GM21367 (cell line): ENCODE data around the gene JAG1.

Experiments used
- ATAC-seq: cut with Tn5 transposase; IDR thresholded peaks from one replicate; pipeline ENCODE4 v1.9.1; 2021; ENCODE audit not compliant: unreplicated experiment

Gene JAG1

DNA sequence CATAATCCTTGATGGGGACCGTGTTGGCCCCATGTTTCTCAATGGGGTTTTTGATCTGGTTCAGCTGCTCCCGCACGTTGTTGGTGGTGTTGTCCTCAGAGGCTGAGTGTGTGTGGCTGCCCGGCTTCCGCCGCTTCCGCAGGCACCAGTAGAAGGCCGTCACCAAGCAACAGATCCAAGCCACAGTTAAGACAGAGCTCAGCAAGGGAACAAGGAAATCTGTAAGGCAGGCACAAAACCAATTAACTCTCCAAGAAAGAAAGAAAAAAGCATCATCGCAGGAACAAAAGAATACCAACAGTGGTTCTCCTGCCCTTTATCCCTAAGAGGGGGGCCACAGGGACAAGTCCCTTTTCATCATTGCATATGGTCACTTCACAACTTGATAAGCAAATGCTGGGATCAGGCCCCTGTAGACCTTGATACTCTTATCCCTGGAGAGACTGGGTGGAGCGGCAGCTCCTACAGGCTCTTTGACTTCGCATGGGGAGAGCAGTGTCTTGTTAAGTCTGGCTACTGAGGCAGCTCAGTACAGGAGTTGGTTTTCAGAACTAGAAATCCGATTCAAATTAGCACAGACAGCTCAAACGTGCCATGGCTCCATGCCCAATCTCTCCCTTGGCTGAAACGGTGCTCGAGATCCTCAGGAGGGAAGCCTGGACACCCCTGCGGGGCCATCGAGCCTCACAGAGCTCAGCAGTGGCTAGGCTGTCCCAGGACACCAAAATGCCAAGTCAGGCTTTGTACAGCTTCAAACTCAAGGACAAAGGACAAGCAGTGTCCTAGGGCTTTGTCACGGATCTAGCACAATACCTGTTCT is 33.9 kb downstream of the JAG1 start:
- no peak for ATAC-seq

- no peak for ATAC-seq
Measured at GRCh38 chr20:10639077-10639736, 34.6 kb downstream of the JAG1 start.

- no peak for ATAC-seq
Measured at GRCh38 chr20:10637563-10637962, 36.2 kb downstream of the JAG1 start.

- ATAC-seq, result no peak
Measured at GRCh38 chr20:10637031-10637559, 36.7 kb downstream of the JAG1 start.

DNA sequence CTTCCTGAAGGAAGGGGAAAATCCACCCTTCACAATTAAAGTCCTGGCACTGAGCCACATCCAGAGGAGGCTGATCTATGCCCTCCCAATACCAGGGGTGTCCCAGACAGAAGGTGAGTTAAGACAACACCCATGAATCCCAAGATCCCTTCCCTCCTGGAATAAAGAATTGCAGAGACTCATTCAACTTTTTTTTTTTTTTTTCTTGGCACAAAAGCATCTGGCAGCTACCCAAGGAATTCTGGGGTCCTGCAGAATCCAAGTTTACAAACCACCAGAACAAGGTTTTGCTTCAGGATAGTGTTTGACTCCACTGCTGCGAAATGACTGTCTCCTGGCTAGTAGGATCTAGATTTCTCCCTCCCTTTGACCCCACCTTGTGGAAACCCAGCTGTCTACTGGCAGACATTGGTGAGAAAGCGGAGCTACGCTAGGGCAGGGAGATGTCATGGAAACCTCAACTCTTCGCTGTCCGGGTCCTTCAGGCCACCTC is 37.4 kb downstream of the JAG1 start:
- ATAC-seq, result no peak

- ATAC-seq, result no peak
Measured at GRCh38 chr20:10635476-10636208, 38.2 kb downstream of the JAG1 start.

DNA sequence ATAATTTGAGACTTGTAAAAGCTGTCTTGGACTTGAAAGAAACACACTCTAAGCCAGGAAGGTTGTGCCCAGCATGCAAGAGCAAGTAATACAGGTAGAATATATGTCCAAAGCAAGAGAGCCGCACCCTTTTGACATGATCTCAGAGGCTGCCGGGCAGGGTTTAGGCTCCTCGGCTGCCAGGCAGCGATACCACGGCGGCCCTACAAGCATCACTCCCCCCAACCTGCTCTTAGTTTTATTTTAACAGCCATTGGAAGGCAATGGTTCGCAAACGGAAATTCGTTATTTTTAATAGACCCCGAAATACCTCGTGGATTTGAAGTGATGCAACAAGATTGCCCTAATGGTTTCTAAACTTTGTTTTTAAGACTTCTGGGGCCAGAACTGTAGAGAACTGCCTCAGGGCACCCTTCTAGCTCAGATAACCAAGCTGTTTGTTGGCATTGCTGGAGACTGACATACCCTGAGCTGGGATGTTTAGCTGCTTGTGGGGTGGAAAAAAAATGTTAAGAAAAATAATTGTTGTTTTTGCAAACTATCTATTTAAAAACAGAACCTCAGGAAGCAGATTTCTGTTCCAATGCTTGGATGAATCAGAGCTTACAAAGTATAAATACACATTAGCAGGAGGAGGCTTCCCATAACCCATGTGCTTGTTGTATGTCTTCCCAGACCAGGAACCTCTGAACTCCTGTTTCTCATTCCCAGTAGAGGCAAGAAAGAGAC is 39.0 kb downstream of the JAG1 start:
- ATAC-seq, result no peak

GRCh38 chr20:10634211-10634610 is 39.6 kb downstream of the JAG1 start:
- ATAC-seq, result no peak

- no peak for ATAC-seq
Measured at GRCh38 chr20:10633718-10634117, 40.1 kb downstream of the JAG1 start.

GRCh38 chr20:10632721-10633509 is 40.9 kb downstream of the JAG1 start:
- ATAC-seq, result no peak

DNA sequence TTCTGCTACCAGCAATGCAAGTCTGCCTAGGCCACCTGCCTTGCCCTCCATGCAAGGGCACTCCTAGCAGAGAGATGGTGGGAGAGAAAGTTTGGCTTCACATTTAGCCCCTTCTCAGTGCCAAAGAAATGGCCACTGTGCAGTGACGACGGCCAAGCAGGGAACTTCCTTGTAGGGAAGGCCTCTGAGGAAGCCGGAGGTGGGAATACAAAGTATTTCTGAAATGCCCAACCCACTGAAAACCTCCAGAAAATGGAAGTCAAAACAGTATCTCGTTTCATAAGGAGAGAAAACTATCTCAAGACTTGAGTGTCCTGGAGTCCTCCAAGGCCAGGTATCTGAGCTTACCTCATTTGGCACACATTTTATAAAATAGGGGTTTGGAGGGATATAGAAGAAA is 42.7 kb downstream of the JAG1 start:
- no peak for ATAC-seq

DNA sequence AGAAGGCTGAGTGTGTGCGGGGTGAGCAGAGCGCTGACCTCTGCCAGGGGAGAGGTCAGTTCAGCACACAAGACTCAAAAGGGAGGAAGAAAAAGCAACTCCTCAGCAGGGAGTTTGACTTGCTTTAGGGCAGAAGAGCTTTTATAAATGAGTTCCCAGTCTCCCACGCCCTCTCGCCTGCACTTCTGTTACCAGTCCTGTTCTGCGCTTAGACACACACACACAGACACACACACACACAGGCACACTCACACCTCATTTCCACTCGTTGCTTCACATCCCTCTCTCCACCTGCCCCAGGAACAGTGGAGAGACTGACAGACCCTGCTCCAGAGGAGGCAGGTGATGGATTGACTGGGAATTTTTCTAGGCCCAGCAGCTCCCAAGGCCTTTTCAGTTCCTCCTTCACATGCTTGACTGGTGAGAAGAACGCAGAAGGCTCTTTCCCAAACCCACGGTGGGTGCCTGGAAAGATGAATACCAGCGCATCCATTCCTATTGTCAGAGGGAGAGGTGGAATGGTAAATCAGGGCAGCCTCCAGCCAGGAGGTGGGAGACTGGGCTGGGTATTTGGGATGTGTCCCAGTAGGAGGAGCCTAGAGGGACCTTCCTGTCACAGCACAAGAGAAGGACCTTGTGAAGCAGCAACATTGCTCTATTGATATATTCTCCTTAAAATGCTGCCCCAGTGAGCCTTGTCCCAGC is 43.7 kb downstream of the JAG1 start:
- ATAC-seq, result no peak

DNA sequence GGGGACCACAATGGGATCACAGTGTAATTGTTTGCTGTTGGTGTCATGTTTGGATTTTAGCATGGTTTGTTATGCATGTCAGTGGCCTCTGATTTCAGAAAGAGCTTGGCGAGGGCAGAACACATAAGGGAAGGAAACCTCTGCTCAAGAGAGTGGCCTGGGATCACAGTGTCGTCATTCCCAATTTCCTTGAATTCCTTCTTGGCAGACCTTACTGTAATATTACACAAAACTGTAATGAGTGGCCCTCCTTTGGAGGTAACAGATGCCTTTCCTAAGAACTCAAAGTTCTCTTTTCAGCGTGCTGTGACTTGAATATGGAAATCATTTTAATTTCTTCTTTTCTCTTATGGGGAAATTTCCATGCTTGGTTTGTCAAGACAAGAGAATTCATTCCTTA is 46.9 kb downstream of the JAG1 start:
- no peak for ATAC-seq

GRCh38 chr20:10625641-10626040 is 48.2 kb downstream of the JAG1 start:
- no peak for ATAC-seq

GRCh38 chr20:10622657-10623418 is 51.0 kb downstream of the JAG1 start:
- ATAC-seq, result no peak

DNA sequence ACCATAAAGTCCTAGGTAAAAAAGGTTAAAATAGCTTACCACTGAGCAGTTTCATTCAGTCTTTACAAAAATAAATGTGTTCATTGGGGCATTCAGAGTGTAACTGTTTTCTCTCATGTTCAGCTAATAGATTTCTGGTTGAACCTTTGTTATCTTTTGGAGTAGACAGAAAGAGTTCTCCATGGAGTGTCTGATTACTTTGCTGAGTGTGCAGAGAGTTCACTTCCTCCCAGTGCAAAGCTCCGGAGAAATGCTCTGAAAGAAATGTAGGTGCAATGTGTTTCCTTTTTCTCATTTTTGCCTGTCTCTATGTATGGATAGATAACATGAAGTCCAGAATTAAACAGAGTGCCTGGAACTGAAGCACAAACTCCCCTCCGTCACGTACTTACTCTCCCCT is 52.6 kb downstream of the JAG1 start:
- no peak for ATAC-seq

DNA sequence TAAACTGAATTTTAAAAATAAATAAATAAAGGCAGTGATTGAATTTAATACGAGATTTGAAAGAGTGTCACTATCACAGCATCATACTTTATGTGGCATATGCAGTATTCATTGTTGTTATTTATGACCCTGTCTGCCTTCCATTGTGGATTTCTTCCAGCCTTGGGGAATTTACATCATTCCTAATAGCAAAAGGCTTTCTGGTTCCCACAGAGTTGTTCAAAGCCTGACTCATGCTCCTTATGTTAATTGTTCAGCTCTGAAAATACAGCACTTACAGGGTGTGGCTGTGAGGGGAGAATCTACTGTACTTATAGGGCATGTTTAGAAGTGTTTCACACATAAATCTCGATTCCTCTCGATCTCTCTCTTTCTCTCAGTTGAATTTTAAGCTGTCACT is 54.4 kb downstream of the JAG1 start:
- ATAC-seq, result no peak

DNA sequence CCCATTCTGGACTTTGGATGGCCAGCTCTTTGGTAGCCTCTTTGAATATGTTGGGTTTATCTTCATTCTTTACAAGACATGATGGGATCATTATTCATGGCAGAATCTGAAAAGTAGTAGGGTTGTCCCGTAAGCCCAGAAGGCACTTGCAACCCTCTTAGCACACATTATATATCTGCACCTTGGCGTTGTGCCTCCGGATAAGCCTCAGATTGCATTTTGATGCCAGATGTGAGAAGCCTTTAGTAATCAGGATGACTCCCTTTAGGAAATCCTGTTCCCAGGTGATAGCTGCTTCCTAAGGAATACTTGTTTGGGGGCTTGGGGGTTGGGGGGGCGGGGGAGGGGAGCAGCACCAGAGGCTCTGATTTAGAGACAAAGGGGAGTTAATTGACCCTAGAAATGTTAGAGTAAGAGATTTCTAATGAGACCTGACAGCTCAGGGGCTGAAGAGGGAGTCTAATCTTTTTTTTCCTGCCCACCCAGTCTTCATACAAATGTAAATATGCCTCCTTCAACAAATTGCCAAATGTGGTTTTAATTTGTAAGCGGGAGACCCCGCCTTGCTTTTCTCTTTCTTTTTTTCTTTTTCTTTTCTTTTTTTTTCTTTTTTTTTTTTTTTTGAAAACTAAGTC is 55.1 kb downstream of the JAG1 start:
- no peak for ATAC-seq
